Measurements from ENCODE around the gene SSB.
"Not testable (repeated sequence)": the region's sequence is repeated elsewhere in the genome, so short reads cannot be mapped to it uniquely, and the experiment has no call there.

The SSB gene

DNA sequence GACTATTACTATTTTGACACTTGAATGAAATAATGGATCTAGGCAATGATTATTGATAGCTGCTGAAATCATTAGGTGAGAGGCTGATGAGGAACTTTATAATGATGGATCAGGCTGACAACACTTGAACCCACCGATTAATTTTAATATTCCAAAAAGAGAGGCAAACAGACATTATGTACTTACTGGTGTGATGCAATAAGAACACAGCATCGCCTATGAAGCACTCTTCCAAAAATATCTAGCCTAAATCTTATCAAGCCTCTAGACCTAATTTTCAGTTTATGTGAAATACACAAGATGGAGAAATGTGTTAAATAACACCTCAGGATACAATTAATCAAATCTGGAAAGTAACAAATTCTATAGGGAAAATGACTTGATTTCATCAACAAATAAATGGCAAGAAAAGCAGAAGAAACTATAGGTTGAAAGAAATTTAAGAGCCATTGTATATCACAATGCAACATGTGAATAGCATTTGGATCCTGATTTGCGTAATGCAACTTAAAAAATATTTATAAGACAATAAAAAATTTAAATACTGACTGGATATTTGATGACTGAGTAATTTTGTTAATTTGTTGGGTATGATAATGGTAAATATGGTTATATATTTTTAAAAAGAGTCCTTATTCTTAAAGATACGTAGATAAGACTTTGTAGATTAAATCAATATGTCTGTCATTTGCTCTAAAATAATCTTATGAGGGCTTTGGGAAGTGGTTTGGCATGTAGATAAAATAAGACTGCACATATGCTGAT is 17.2 kb upstream of the SSB start:
- no peak for DNase-seq (ENCODE audit: low read depth, low spot score)

DNA sequence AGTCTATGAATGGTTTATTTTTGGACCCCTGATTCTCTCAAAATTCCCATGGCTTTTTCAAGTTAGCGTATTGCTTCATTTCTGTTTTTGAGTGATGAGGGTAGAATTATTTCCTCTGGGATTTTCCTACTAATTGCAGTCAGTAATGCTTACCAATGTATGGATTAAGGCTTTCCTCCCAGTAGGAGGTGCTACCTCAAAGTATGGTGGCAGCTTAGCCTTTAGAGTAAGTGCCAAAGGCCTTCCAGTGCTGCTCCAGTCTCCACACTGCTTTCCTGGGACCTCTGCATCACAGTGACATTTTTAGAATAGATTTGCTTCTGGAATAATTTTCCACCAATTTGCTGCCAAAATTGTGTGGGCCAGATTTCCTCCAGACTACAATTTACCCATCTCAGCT is 16.2 kb upstream of the SSB start:
- DNase-seq (ENCODE audit: low read depth, low spot score), result no peak

DNA sequence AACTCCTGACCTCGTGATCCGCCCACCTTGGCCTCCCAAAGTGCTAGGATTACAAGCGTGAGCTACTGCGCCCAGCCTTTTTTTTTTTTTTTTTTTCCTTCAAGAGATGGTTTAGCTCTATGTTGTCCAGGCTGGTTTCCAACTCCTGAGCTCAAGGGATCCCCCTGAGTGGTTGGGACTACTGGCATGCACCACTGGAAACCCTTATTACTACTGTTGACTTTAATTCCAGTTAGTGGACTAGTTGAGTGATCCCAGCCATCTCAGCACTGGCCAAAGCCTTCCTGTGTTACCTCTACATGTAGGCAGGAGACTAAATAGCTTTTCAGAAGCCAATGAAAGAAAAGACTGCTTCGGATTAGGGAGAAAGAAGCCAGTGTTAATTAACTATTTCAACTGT is 8.1 kb upstream of the SSB start:
- DNase-seq (ENCODE audit: low read depth, low spot score), result no peak

DNA sequence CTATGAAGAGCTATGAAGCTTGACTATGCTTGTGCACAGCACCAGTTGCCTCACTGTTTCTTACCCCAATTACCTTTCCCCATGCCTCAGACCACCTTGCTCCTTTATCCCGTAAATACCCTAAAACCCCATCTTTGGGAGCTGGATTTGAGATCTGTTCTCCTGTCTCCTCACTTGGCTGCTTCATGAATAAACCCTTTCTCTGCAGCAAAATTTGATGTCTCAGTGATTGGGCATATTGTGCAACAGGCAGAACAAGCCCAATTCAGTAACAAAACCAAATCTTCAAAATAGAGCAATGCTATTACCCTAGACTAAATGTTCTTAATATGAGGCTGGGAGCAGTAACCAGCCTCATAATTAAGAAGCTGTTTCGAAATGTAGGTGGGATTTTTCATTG is 3.5 kb upstream of the SSB start:
- DNase-seq (ENCODE audit: low read depth, low spot score), result no peak

DNA sequence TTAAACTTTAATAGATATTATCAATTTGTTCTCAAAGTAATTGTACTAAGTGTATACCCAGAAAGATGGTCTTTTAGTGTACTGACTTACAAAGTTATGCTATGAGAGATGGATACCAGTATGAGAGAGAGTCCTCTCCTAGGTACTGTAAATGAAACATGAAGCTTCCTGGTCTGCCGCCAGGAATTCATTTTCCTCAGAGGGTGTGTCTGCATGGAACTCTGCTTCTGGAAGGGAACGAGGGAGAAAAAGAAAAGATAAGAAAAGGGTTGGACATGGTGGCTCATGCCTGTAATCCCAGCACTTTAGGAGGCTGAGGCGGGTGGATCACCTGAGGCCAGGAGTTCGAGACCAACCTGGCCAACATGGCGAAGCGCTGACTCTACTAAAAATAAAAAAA is 2.2 kb upstream of the SSB start:
- DNase-seq (ENCODE audit: low read depth, low spot score), result no peak

DNA sequence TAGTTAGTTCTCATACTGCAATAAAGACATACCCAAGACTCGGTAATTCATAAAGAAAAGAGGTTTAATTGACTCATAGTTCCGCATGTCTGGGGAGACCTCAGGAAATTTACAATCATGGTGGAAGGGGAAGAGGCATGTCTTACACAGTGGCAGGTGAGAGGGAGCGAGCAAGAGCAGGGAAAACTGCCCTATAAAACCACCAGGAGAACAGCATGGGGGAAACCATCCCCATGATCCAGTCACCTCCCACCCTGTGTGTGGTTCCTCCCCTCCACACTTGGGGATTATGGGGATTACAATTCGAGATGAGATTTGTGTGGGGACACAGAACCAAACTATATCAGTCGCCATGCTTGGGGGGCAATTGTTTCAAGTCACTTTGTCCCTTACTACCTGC is 1.1 kb upstream of the SSB start:
- no peak for DNase-seq (ENCODE audit: low read depth, low spot score)

DNA sequence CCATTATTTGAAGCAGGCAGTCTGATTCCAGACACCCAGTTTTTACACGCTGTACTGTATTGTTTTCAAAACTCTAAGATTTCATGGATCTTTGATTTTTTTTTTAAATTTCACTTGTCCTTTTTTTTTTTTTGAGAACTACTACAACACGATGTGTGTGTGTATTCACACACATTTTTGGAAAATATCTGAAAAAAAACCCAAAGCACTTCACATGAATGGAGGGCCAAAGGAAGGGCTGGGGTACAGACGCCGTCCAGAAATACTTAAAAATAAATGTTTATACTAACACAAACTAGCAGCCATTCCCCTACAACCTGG is 314 bp upstream of the SSB start:
- no peak for DNase-seq (ENCODE audit: low read depth, low spot score)

DNA sequence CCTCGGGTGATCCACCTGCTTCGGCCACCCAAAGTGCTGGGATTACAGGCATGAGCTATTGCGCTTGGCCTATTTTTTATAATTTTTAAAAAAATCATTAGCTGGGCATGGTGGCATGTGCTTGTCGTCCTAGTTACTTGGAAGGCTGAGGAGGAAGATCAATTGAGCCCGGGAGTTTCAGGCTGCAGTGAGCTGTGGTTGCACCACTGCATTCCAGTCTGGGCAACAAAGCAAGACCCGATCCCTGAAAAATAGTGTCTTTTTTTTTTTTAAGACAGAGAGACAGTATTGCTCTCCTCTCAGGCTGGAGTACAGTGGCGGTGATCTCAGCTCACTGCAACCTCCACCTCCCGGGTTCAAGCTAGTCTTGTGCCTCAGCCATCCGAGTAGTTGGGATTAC is 4.8 kb downstream of the SSB start:
- DNase-seq (ENCODE audit: low read depth, low spot score), result no peak

DNA sequence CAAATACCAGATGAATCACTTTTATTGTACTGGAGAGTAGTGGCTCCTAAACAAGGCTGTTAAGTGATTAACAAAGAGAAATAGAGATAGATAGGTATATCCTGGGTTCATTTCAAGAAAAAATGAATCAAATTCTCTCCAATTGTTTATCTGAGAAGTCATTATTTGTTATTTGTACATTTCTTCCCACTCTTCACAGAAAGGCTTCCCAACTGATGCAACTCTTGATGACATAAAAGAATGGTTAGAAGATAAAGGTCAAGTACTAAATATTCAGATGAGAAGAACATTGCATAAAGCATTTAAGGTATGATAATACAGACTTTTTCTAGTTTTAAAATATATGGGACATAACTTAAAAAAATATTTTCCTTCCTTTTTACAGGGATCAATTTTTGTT is 7.9 kb downstream of the SSB start:
- no peak for DNase-seq (ENCODE audit: low read depth, low spot score)

DNA sequence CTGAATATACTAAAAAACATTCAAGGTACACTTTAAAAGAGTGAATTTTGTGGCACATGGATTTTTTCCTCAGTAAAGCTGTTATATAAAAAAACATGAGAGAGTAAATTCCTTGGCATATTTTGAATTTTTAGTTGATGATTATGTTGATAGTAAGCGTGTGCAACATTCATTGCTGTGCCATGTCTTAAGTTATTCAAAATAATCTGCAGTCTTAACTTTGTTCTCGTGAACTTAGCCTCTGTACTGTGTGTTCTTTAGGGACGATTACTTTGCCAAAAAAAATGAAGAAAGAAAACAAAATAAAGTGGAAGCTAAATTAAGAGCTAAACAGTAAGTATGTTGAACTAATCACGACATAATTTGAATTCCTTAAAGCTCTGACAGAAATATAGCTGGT is 9.6 kb downstream of the SSB start:
- no peak for DNase-seq (ENCODE audit: low read depth, low spot score)

DNA sequence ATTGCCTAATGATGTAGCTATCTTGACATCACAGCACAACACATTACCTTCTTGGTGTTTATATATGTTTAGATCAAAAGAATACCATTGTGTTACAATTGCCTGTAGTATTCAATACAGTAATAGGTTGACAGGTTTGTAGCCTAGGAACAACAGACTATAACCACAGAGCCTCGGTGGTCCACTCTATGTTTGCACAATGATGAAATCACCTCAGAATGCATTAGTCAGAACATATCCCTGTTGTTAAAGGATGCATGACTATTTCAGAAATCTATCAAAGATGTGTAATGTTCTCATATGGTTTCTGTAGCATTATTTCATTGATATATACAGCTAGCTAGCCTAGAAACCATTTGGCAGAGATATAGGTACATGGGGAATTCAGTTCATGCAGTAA is 17.2 kb downstream of the SSB start:
- DNase-seq (ENCODE audit: low read depth, low spot score), result no peak

DNA sequence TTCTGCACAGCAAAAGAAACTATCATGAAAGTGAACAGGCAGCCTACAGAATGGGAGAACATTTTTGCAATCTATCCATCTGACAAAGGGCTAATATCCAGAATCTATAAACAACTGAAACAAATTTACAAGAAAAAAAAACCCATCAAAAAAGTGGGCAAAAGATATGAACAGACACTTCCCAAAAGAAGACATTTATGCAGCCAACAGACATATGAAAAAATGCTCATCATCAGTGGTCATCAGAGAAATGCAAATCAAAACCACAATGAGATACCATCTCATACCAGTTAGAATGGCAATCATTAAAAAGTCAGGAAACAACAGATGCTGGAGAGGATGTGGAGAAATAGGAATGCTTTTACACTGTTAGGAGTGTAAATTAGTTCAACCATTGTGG is 18.3 kb downstream of the SSB start:
- DNase-seq (ENCODE audit: low read depth, low spot score), result not testable (repeated sequence)

DNA sequence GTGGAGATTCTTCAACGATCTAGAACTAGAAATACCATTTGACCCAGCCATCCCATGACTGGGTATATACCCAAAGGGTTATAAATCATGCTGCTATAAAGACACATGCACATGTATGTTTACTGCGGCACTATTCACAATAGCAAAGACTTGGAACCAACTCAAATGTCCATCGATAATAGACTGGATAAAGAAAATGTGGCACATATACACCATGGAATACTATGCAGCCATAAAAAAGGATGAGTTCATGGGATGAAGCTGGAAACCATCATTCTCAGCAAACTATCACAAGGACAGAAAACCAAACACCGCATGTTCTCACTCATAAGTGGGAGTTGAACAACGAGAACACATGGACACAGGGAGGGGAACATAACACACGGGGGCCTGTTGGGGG is 18.7 kb downstream of the SSB start:
- not testable (repeated sequence) for DNase-seq (ENCODE audit: low read depth, low spot score)

DNA sequence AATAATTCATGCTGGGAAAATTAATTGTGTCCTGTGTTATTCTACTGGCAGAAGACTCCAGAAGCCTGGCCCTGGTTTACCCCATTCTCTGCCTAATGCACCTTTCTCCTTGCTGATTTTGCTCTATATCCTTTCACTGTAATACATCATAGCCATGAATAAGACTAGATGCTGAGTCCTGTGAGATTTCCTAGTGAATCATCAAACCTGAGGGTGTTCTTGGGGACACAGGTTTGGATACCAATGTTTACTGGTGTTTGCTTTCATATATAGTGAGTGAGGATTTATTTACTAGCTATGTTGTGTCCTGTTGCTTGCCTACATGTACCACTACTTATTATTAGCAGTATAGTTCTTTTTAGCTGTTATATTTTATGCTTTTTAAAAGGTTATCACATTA is 19.6 kb downstream of the SSB start:
- DNase-seq (ENCODE audit: low read depth, low spot score), result no peak

DNA sequence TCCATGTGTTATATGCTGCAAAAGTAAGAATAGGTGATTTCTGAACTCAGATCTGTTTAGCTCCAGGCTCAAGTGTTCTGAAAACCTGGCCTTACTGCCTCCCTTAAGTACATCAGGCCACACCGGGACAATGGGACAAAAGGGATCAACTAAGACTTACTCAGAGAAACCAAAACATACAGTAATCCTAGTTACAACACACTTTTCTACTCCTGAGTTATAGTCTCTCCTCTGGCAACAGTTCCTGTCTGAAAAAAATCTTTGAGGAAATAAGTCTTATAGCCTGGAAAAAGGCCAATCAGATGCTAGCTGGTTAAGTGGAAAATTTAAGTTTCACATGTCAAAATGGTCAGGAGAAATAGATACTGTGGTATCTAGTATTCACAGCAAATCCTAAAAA is 20.4 kb downstream of the SSB start:
- no peak for DNase-seq (ENCODE audit: low read depth, low spot score)

DNA sequence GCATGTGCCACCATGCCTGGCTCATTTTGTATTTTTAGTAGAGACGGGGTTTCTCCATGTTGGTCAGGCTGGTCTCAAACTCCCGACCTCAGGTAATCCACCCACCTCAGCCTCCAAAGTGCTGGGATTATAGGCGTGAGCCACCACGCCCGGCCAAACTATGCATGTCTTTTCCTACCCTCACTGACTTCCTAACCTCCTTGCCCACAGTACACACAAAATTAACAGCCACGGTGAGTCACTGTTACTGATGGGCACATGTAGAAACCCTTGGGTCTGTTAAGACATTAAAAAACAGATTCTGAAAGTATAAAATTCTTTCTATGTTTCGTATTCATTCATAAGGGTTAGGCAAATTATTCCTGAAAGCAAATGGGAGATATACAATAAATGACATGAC is 21.4 kb downstream of the SSB start:
- DNase-seq (ENCODE audit: low read depth, low spot score), result not testable (repeated sequence)

DNA sequence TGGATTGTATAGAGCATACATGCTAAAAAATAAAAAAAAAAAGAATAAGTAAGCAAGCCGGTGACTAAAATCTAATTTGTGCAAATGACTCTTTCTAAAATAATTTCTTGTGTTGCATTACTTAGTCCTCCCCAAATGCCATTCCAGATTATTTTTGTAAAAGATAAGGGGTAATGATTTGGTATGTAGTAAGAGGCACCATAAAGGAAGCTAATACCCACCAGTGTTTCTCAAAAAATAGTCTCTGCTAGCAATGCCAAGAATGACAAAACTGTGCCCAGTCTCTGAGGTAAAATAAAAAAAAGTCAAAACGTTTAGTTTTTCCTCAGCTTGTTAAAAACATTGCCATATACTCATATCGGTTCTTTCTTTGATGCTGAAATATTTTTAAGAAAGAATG is 23.4 kb downstream of the SSB start:
- no peak for DNase-seq (ENCODE audit: low read depth, low spot score)

DNA sequence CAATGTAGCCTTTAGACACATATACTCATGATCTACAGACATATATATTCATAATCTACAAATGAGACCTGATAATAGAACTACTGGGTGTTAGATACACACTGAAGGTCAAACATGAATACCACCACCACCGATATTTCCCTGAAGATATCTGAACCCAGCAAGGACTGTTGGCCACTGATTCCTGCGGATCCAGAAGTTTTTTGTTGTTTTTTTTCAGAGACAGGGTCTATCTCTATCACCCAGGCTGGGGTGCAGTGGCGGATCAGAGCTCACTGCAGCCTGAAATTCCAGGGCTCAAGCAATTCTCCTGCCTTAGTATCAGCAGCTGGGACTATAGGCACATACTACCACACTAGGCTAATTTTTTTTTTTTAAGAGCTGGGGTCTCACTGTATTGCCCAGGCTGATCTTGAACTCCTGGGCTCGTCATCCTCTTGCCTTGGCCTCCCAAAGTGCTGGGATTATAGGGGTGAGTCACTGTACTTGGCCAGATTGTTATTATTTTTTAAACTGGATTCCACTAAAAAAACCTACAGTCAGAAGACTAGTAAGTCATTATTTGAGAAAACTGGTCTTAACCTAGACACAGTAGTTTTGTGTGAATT is 24.2 kb downstream of the SSB start:
- DNase-seq (ENCODE audit: low read depth, low spot score), result no peak

DNA sequence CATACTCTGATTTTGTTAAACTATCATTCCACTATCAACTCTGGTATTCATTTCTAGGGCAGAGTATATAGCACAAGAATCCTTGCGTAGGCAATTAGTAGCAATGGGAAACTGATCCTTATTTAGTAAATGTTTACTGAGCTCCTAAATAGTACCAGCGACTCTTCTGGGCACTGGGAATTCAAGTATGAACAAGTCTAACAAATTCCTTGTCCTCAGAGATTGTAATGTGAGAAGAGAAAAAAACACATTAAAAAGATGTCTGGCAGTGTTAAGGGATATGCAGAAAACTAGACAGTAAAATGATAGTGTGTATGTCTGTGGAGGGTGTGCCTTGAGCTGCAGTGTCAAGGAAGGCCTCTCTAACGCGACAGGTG is 25.3 kb downstream of the SSB start:
- no peak for DNase-seq (ENCODE audit: low read depth, low spot score)

DNA sequence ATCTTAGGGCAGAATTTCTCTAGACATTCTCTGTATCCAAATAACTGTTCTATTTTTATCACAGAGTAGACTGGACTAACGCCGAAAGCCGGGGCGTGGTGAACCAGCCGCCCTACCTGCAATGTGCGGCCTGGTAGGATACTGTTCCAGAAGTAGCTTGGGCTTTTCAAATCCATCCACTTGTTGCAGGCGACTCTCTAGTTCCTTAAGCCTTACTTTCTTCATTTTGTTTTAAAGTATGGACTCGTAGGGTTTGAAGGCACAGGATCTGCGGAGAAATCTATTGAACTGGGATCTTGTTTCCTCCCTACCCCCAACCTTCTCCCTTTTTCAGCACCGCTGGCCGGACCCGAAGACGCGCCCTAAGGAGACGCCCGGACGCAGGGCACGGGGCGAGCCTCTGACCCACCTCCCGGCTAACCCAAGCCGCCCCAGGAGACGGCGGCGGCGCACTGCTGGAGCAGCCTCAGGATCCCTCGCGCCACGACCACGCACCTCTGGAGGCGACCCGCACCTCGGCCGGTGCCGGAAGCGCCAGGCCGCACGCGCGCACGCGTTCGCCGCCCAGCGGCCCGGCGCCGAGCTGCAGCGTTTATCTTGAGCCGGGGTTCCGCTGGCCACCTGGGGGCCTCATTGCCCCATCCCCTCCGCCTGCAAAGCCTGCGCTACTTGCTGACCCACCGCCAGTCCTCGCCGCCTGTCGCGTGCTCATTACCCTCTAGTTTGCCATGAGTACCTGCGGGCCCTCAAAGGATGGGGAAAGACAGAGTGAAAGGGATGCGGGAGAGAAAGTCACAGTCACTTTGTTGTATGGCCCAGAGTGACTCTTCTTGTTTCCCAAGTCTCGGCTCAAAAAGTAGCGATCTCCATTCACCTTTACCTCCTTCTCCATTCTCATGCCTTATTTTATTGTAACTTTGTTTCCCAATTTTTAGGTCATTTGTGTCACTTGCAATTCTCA is 26.0 kb downstream of the SSB start, which contains the start of gene METTL5:
METTL5 (minus strand) TSS at position 533 of the 961 bp plus-strand sequence; CDS start at position 225, 308 bp downstream.
- peak; percentile 68 for DNase-seq (ENCODE audit: low read depth, low spot score)

DNA sequence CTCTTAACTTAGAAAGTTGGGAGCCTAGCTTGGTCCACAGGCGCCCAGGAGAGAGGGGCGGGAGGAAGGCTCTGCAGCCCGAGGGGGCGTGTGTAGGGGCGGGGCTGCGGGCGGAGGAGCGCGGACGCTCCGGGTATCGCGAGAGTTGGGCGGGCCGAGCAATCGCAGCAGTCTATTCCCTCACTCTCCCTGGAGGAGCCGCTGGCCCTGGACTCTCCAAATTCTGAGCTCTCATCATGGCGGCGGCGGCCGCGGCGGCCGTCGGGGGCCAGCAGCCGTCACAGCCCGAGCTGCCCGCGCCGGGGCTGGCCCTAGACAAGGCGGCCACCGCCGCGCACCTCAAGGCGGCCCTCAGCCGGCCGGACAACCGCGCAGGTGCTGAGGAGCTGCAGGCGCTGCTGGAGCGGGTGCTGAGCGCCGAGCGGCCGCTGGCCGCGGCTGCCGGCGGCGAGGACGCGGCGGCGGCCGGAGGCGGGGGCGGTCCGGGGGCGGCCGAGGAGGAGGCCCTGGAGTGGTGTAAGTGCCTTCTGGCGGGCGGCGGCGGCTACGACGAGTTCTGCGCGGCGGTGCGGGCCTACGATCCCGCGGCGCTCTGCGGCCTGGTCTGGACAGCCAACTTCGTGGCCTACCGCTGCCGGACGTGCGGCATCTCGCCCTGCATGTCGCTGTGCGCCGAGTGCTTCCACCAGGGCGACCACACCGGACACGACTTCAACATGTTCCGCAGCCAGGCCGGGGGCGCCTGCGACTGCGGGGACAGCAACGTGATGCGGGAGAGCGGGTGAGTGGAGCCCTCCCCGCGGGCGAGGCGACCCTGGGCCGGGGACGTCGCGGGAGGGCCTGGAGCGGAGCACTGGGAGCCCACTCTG is 28.8 kb downstream of the SSB start, which contains the start of gene UBR3:
UBR3 (plus strand) TSS at position 183 of the 869 bp plus-strand sequence; CDS start at position 237, 54 bp downstream.
- no peak for DNase-seq (ENCODE audit: low read depth, low spot score)

Data from iPS DF 19.7 (cell line).